Vagina (tissue), 2 donors: ENCODE results near the gene PEX11B.

Experiments used
- CTCF ChIP-seq, 3 experiments: fragments of 450-650 bp in 2 of 3; fragments of 200-600 bp in 1 of 3; sonication (generic) in 1 of 3; IDR thresholded peaks; one replicate each; pipeline ENCODE4 v1.5.1; 2017 to 2019; ENCODE audit warnings: antibody characterized with exemption in 3 of 3, mild to moderate bottlenecking in 2 of 3, moderate library complexity in 2 of 3
- POLR2A ChIP-seq, 2 donors: fragments of 450-650 bp; IDR thresholded peaks; one replicate each; pipeline ENCODE4 v1.6.1; 2017; ENCODE audit warnings: antibody characterized with exemption in 2 of 2, mild to moderate bottlenecking in 2 of 2, moderate library complexity in 2 of 2
- POLR2AphosphoS5 ChIP-seq, 2 donors: sonication (generic); formaldehyde crosslinking; IDR thresholded peaks; one replicate each; pipeline ENCODE4 v1.9.0; 2017; ENCODE audit warnings: antibody characterized with exemption in 2 of 2, mild to moderate bottlenecking in 2 of 2, low read depth in 1 of 2; ENCODE audit not compliant: insufficient read depth in 1 of 2

GRCh38 chr1:145918144-145918991 is at the start of gene PEX11B:
- peak in 1 of 2 donors; percentile 37 for TF ChIP-seq POLR2A (IDR thresholded peaks at IDR 0.05)
- no peak for TF ChIP-seq CTCF (IDR thresholded peaks at IDR 0.05)
- TF ChIP-seq POLR2AphosphoS5 (IDR thresholded peaks at IDR 0.05; ENCODE audit: insufficient read depth in 1 of 2, low read depth in 1 of 2) = peak; percentile 84 to 95
